SK-N-SH treated with all-trans-retinoic acid at 6 μM for 48 hours (cell line): ENCODE results near the gene FNDC3B.

Experiments
- ARNTL ChIP-seq: fragments of 450-650 bp; formaldehyde crosslinking; IDR thresholded peaks from 2 replicates; pipeline ENCODE4 v1.5.0; 2020; ENCODE audit warnings: low read depth, mild to moderate bottlenecking, moderate library complexity, borderline replicate concordance
- TCF4 ChIP-seq: fragments of 250-450 bp; sonication (Bioruptor Pico); IDR thresholded peaks from 2 replicates; pipeline ENCODE4 v1.8.0; 2021; ENCODE audit warnings: mild to moderate bottlenecking, moderate library complexity, borderline replicate concordance
- ZNF565 ChIP-seq: fragments of 450-650 bp; formaldehyde crosslinking; conservative IDR thresholded peaks from 2 replicates; pipeline ENCODE4 v1.5.0; 2020; ENCODE audit warnings: low read depth, mild to moderate bottlenecking, moderate library complexity
- ZNF8 ChIP-seq: fragments of 450-650 bp; formaldehyde crosslinking; IDR thresholded peaks from 2 replicates; pipeline ENCODE4 v1.5.0; 2020; ENCODE audit warnings: mild to moderate bottlenecking, moderate library complexity
- TF ChIP-seq, protein P1 (sequence below): fragments of 250-450 bp; sonication (Bioruptor Pico); IDR thresholded peaks from 2 replicates; pipeline ENCODE4 v1.8.0; 2020; ENCODE audit warnings: mild to moderate bottlenecking, moderate library complexity, borderline replicate concordance

- TF ChIP-seq ZNF8 (CRISPR knock-in tag) (no peak), ZNF565 (CRISPR knock-in tag) (no peak), ARNTL (CRISPR knock-in tag) (no peak), TCF4 (CRISPR knock-in tag) (no peak)
- TF ChIP-seq, protein P1, sequence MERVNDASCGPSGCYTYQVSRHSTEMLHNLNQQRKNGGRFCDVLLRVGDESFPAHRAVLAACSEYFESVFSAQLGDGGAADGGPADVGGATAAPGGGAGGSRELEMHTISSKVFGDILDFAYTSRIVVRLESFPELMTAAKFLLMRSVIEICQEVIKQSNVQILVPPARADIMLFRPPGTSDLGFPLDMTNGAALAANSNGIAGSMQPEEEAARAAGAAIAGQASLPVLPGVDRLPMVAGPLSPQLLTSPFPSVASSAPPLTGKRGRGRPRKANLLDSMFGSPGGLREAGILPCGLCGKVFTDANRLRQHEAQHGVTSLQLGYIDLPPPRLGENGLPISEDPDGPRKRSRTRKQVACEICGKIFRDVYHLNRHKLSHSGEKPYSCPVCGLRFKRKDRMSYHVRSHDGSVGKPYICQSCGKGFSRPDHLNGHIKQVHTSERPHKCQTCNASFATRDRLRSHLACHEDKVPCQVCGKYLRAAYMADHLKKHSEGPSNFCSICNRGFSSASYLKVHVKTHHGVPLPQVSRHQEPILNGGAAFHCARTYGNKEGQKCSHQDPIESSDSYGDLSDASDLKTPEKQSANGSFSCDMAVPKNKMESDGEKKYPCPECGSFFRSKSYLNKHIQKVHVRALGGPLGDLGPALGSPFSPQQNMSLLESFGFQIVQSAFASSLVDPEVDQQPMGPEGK (CRISPR knock-in tag) = no peak
Observed at GRCh38 chr3:172135820-172136219, 96.4 kb downstream of the FNDC3B start.
